Stimulated activated naive CD8-positive, alpha-beta T cell treated with anti-CD3 and anti-CD28 coated beads, Interleukin-15, Interleukin-2, amounts not matched to agents 100 U/mL and 50 U/mL, for 24 hours (primary cell): Measurements from ENCODE around the gene HIRIP3.
A peak's percentile ranks its signal among the peaks of the same experiment; 100 is the strongest.
"Not testable (repeated sequence)": the region's sequence is repeated elsewhere in the genome, so short reads cannot be mapped to it uniquely, and the experiment has no call there.

Source experiments
- ATAC-seq: fragments of 150-1000 bp; cut with Tn5 transposase; one replicate; pipeline ENCODE4 v1.10.0; 2021
- DNase-seq: peaks from one replicate; pipeline ENCODE4 v3.0.0; 2021

HIRIP3 gene

GRCh38 chr16:30016555-30017276 is 21.3 kb upstream of the HIRIP3 start:
- DNase-seq (no peak), ATAC-seq (no peak)

DNA sequence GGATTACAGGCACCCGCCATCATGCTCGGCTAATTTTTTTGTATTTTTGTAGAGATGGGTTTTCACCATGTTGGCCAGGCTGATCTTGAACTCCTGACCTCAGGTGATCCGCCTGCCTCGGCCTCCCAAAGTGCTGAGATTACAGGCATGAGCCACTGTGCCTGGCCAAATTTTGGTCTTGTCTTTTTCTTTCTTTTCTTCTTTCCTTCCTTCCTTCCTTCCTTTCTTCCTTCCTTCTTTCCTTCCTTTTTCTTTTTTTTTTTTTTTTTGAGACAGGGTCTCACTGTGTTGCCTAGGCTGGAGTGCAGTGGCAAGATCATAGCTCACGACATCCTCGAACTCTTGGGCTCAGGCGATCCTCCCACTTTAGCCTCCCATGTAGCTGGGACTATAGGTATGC is 20.0 kb upstream of the HIRIP3 start:
- not testable (repeated sequence) for DNase-seq, ATAC-seq

DNA sequence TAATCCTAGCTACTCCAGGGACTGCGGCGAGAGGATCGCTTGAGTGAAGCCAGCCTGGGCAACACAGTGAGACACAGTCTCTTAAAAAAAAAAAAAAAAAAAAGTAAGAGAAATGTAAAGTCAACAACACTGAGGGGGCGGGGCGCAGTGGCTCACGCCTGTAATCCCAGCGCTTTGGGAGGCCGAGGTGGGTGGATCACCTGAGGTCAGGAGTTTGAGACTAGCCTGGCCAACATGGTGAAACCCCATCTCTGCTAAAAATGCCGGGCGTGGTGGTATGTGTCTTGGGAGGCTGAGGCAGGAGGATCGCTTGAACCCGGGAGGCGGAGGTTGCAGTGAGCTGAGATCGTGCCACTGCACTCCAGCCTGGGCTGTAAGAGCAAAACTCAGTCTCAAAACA is 17.2 kb upstream of the HIRIP3 start:
- DNase-seq, ATAC-seq: not testable (repeated sequence)

DNA sequence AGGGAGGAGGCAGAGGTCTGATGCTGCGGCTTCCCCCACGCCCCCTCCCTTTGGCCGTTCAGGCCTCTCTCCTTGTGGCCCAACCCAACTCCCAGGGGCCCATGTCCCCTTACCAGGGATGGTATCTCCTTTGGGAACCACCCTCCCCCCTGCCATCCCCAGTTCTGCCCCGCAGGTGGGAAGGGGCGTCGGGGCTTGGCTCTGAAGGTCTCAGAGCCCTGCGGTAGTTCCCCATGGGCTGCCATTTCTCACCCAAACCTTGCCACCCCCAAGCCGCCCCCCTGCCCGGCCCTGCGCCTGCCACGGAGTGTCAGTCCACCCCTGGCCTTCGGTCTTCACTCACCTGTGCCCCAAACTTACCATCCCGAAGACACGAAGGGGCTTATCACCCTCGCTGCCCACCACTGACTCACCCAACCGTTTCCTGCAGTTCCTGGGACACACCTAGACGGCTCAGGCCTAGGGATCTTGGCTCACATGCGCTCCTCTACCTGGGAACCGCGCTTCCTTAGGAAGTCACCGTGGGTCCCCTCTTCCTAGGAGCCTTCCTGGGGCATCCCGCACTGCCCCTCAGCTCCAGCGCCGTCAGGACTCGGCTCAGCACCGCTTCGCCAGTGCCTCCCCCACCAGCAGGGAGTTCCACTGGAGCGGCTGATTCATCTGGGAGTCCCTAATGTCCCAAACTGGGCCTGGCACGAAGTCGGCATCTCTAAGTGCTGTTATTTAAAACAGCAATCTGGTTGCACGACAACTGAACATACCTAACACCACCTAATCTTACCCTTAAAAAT is 16.5 kb upstream of the HIRIP3 start:
- no peak for DNase-seq
- no peak for ATAC-seq

GRCh38 chr16:30010844-30011713 is 15.7 kb upstream of the HIRIP3 start, which contains the start of gene DOC2A:
Gene DOC2A, minus strand, starts transcription at chr16:30011027. Its CDS starts 805 bp downstream, at chr16:30010222.
- peak; percentile 38 for ATAC-seq
- DNase-seq, result peak; percentile 39

GRCh38 chr16:30009990-30010843 is 14.8 kb upstream of the HIRIP3 start:
- ATAC-seq (no peak), DNase-seq (no peak)

DNA sequence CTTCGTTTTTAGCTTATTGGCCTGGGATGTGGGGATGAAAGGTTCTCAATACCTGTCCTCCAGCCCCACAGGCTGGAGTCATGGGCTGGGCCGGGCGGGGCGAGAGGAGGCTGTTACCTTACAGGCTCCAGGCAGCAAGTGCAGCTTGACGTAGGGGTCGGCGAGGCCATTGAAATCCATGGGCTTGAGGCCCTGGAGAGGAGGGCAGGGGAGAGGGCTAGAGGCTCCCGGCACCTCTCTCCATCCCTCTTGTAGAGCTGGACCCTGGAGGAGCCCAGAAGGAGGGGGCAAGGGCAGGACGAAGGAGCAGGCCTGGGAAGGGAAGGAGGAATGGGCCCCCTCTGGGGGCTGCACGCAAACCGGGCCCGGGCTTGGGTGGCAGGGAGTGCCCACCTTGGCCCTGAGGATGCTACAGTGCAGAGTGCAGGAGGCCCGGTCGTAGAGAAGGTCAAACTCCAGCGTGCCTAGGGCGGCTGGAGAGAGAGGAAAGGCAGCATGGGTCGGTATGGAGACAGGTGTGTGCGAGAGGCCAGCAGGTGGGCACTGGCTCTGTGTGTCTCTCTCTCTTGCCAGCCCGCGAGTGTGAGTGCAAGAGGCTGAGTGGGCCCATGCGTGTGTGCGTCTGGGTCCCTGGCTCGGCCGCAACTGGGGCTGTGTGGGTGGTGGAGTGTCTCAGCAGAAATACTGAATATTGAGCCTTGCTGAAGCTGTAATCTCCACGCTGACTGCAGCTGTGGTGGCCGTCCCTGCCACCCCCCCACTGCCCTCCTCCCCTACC is 13.9 kb upstream of the HIRIP3 start:
- no peak for DNase-seq
- ATAC-seq, result no peak

DNA sequence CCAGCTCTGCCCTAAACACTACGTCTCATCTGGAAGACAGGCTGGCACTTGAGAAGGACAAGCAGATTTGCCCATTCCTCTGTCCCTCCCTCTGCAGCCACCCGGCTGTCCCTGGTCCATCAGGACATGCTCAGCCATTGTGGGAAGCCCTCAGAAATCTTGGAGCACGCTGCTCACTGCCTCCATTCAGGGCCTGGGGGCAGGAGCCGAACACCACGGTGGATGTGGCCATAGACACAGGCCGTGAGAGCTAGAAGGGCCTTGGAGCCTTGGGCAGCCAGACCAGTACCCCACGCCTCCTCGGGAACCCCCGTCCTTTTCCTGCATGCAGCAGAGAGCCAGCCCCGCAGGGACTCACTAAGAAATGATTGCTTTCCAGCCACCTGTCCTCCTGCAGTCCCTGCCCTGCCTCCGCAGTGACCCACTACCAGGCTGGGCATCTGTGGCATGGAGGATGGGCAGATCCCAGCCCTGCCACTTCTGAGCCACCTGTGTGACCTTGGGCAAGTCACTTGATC is 12.0 kb upstream of the HIRIP3 start:
- no peak for DNase-seq
- no peak for ATAC-seq

DNA sequence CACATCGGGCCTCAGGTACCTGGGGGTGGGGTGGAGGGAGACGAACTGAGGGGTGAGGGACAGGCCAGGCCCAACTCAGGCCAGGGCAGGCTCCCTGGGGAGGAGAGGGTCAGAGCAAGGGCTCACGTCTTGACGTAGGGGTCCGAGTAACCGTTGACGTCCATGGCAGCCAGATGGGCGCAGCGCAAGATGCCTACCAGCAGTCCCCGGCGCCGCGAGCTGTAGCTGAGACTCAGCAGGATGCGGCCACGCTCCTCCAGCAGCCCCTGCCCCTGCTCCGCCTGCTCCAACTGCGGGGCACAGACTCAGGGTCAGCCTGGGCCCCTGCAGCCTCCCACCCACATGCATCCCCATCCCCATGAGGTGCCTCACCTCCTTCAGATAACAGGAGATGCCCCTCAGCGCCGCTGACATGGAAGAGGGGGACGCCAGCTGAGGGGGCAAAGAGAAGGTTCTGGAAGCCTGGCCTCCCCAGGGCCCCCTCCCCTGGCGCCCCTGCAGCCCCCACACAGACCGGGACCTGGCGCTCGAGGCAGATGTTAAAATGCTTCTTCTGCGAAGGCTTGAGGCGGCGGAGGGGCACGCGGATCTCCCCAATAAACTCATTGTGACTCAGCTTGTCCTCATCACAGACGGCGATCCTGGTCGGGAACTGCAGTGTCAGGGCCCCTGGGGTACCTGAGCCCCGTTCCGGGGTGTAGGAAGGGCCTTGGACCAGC is 11.4 kb upstream of the HIRIP3 start:
- DNase-seq, result no peak
- ATAC-seq, result no peak

- ATAC-seq, result no peak
- DNase-seq, result no peak
Observed at GRCh38 chr16:30006095-30006473, 10.7 kb upstream of the HIRIP3 start.

- ATAC-seq (peak; percentile 45), DNase-seq (no peak)
Observed at GRCh38 chr16:30005341-30006094, 10.1 kb upstream of the HIRIP3 start.

DNA sequence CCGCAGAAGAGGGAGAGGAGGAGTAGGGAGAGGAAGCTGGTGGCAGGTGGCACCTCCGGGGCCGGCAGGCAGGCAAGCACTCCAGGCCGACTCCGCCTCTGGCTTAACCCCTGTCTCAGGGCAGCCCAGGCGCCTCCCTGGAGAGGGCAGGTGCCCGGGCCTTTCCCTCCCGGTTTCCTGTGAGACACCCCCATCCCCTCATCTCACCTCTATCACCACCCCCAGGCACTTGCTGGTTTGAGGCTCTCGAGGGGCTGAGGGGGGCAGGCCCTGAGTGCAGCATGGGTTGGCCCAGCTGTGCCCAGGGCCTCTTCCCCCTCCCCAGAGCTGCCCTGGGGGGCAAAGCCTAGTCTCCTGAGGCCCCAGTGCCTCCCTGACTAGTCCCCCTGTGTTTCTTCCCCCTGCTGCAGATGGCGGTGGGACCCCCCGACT is 9.4 kb upstream of the HIRIP3 start:
- ATAC-seq (no peak), DNase-seq (no peak)

DNA sequence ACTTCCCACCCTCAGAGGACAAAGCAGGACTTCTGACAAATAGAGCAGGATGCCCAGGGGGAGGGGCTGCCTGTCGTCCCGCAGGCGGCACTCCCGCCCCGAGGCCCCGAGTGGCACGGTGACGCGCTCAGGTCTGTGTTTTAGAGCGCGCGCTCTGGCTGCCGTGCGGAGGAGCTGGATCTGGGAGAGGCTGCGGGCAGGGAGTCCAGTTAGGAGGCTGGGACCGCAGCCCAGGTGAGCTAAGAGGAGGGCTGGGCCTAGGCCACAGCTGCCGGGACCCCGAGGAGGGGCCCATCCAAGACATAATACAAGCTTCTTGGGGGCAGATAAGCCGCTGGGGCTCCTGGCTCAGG is 9.0 kb upstream of the HIRIP3 start:
- ATAC-seq, result no peak
- DNase-seq, result no peak

- DNase-seq, result no peak
- ATAC-seq, result no peak
Observed at GRCh38 chr16:30003670-30004423, 8.4 kb upstream of the HIRIP3 start.

DNA sequence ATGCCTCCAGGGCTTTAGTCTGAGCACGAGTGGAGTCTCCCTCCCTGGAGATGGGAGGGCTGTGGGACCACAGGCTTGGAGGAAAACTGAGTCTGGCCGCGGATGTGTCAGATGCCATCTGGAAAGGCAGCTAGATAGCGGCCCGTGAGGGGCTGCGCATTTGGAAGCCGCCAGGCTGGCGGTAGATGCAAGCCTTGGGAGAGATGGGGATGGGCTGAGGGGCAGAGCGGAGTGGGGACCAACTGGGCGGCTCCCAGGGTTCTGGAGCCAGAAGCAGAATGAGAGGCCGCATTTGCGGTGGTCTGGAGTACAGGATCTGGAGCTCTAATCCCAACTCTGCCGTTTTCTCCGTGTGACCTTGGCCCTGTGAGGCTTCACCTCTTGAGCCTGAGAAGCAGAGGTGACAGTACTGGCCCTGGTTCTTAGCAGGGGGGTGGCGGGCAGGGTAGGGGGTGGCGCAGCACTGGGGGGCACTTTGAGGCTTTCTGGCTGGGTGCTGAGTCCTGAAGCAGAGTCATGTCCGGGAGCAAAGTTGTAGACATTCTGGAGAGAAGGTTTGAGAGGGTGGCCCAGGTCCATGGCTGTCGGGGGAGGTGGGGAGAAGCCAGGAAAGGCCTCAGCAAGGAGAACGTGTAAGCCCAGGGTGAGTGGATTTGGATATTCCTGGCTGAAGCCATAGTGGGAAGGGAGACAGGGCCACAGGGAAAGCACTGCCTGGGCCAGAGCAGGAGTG is 7.4 kb upstream of the HIRIP3 start:
- DNase-seq (no peak), ATAC-seq (no peak)

- ATAC-seq (no peak), DNase-seq (no peak)
Observed at GRCh38 chr16:30000735-30001631, 5.6 kb upstream of the HIRIP3 start.

- ATAC-seq (no peak), DNase-seq (no peak)
Observed at GRCh38 chr16:29999605-30000004, 4.2 kb upstream of the HIRIP3 start.
